HG03045 (cell line): ENCODE data around the gene MPIG6B.

ENCODE experiments used
- ATAC-seq: cut with Tn5 transposase; IDR thresholded peaks from one replicate; pipeline ENCODE4 v1.9.1; 2021; ENCODE audit warnings: mild to moderate bottlenecking, moderate library complexity; ENCODE audit not compliant: unreplicated experiment

Gene MPIG6B

DNA sequence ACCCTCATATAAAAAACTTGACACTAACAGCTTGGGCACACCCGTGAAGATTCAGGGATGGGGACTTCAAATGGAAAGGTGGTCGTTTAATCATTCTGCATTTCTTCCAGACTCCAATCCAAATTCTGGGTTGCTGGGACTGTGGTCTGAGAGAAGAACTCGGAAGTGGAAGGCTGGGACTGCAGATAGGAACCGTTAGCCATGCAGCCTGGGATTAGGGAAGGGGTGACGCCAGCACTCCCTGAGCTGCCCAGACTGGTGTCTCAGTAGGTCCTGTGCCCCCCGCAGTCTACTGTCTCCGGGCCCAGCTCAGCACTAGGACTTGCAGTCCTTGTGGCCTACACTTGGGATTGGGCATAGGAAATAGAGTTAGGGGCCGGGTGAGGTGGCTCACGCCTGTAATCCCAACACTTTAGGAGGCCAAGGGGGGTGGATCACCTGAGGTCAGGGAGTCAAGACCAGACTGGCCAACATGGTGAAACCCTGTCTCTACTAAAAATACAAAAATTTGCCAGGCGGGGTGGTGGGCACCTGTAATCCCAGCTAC, 13.7 kb downstream of the MPIG6B start:
- no peak for ATAC-seq

DNA sequence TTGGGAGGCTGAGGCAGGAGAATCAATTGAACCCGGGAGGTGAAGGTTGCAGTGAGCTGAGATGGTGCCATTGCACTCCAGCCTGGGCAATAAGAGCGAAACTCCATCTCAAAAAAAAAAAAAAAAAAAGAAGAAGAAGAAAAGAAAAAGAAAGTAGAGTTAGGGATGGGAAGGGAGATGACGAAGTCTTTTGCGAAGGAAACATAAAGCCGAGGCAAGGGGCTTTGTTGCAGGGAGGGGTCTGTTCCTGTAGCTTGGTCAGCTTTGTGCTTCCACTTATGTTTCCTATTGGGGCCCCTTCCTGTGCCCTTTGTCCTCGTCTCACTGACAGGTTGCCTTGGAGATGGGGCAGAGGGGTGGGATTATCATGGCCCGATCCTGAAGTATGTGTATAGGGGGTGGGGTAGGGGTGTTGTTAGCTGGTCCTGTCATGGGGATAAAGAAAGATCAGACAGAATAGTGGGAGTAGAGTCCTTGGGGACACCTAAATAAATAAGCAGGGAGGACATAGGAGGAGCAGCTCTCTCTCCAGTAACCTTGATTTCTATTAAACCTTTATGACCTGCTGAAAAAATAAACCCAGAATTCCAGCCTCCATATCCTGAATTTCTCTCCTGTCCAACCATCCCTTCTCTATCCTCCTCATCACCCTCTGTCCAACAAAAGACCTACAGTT, 14.3 kb downstream of the MPIG6B start:
- no peak for ATAC-seq

DNA sequence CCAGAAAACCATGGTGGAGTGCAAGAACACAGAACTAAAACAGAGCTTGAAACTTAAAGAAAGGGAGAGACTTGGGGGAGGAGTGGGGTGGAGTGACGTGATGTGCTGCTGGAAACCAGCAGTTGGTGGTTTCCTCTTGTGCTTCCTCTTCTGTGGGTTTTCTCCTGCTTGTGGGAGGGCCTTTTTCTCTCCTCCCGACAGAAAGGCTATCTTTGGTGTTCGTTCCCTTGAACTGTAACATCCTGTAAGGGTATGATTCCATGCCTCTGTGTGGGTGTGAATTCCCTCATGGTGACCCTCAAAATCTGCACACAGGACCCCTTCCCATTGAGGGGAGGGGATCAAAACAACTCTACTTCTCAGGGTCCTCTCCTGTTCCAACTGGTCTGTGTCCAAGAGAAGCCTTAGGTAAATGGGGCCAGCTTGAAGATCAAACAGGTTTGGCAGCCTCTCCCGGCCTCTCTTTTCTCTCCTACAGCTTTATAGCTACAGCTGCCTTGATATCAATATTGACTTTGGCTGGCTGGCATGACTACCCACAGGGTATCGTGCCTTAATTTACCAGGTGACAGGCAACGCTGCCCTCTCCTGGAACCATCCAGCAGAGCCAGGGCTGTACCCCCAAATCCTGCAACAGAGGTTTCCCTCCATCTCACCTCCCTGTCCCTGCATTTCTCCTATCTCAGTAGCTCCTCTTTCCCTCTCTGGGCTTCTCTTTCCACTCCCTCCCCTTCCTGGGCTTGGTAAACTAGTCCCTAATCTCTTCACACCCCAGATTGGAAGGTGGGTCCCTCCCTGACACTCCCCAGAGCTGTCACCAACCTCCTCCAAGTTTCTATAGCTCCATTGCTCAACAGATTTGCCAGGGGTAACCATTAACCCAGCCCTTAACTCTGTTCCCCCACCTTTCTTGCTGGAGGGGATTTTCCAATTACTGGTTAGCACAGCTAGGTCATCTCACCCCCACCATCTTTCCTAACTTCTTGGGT, 15.1 kb downstream of the MPIG6B start:
- ATAC-seq, result no peak

DNA sequence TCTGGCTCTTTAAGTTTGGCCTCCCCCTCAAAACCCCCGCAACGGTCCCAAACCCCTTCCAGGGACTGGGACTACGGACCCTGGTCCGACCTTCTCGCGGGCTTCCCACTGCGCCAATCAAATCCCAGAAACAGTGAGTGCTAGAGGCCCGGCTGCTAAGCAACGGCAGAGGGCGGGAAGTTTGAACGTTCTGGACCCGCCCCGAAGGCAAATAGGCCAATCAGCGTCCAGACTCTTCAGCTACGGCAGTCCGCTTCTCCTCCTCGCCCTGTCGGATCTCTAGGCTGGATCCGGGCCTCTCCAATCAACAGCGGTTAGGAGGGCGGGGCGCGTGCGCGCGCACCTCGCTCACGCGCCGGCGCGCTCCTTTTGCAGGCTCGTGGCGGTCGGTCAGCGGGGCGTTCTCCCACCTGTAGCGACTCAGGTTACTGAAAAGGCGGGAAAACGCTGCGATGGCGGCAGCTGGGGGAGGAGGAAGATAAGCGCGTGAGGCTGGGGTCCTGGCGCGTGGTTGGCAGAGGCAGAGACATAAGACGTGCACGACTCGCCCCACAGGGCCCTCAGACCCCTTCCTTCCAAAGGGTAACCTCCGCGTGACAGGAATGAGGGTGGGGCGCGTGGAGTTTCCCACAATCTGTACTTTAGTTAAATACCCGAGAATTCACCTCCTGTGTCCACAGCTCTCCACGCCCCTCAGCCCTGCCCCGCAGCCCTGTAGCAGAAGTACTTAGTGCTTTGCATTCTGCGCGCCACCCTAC, 16.6 kb downstream of the MPIG6B start, which contains the start of gene MSH5:
Gene MSH5 (plus strand): TSS at position 367 of the 758 bp plus-strand sequence. CDS start 462 bp downstream, outside the sequence.
- peak; percentile 79 for ATAC-seq

DNA sequence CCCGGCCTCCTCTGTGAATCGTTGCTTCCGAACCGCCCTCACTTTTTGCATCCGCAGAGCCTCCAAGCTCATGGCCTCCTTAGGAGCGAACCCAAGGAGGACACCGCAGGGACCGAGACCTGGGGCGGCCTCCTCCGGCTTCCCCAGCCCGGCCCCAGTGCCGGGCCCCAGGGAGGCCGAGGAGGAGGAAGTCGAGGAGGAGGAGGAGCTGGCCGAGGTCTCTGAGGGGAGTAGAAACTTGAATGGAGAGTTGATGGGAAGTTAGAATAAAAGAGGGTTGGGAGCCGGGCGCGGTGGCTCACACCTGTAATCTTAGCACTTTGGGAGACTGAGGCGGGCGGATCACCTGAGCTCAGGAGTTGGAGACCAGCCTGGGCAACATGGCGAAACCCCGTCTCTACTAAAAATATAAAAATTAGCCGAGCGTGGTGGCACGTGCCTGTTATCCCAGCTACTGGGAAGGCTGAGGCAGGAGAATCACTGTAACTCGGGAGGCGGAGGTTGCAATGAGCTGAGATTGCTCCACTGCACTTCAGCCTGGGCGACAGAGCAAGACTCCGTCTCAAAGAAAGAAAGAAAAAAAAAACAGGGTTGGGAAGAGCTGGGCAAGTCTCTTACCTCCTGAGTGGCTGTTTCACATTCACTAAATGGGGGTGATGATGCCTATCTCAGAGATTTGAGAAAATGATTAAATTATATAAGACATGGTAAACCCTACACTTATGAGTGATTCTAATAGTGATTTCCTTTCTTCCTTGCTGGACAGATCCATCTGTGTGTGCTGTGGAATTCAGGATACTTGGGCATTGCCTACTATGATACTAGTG, 17.4 kb downstream of the MPIG6B start:
- no peak for ATAC-seq

DNA sequence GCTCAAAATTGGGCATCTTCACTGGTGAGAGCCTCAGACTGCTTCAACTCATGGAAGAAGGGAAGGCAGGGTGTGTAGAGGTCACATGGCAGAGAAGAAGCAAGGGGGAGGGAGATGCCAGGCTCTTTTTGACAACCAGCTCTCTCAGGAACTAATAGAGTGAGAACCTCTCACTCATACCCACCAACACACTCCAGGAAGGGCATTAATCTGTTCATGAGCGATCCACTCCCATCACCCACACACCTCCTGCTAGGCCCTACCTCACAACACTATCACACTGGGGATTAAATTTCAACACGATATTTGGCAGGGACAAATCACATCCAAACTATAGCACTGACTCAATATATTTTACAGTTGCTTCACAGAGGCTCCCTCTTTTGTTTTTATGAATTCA, 18.6 kb downstream of the MPIG6B start:
- no peak for ATAC-seq

DNA sequence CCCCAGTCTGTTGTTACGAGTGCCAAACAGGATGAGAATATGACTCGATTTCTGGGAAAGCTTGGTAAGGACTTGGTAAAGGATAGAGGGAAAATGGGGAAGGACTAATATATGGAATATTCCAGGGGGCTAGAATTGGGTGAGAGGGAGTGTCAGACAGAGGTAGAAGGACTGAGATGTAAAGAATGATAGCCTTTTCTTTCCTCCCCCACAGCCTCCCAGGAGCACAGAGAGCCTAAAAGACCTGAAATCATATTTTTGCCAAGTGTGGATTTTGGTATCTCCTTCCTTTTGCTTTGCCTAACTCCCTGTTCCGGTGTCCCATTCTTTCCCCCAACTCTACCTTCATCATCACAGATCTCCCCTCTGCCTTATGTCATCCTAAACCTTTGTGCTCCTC, 19.7 kb downstream of the MPIG6B start:
- no peak for ATAC-seq

DNA sequence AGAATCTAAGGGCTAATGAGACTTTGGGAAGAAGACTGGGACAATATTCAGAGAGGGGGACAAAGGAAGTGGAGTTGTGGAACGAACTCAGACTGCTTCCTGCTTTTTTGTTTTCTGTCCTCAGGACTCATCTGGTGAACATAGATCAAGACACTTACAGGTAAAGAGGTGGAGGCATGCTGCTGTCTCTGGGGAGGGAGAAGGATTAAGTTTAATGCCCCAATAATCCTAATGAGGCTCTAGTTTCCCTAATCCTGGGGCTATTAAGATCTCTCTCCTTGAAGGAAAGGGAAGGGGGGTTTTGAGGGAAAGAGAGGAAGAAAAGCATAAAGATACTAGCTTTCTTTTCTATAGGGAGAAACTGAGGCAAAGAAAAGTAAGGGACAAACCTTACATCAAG, 21.2 kb downstream of the MPIG6B start:
- ATAC-seq, result no peak

DNA sequence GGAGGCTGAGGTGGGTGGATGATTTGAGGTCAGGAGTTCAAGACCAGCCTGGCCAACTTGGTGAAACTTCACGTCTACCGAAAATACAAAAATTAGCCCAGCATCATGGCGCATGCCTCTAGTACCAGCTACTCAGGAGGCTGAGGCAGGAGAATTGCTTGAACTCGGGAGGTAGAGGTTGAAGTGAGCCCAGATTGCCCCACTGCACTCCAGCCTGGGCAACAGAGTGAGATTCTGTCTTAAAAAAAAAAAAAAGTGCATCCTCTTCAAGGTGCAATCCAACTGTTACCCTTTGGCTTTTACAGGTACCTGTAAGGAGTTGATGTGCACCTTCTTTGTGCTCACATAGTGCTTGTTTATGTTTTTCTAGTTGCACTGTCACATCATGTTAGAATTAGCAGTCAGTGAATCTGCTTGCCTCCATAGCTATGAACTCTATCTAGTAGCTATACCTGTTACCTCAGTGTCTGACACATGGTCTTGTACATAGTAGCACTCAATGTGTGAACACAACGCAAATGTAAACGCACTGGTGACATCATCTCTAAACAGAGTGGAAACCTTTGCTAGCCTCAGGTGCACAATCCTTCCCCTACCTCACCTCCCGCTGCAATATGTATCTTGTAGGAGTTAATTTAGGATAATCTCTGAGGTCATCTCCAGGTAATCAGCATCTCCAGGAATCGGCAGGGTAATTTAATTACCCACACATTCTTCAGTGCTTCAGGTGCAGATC, 26.3 kb downstream of the MPIG6B start:
- ATAC-seq, result no peak

DNA sequence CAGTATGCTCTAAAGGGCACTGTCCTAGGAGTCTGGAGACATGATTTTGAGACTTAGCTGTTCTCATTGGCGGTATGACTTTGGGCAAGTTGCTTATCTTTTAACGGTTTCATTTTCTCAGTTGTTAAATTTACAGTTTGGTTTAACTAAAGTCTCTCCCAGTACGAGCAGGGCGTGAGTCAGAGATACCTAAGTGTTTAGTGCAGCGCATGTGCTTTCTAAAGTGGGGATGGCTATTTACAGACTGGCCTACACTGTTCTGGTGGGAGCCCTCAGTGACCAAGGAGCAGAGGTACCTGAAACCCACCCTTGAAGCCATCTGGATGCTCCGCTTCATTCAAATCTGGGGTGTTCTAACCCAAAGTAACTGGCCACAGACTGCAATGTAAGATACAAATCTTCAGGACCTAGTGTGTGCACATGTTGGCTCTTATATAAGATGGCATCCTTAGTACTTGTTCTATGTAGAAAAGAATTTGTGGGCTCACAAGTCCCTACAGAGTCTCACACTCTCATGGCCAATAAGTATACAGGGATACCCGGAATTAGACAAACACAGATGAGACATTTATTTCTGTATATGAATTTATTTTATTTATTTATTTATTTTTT, 27.3 kb downstream of the MPIG6B start:
- no peak for ATAC-seq

DNA sequence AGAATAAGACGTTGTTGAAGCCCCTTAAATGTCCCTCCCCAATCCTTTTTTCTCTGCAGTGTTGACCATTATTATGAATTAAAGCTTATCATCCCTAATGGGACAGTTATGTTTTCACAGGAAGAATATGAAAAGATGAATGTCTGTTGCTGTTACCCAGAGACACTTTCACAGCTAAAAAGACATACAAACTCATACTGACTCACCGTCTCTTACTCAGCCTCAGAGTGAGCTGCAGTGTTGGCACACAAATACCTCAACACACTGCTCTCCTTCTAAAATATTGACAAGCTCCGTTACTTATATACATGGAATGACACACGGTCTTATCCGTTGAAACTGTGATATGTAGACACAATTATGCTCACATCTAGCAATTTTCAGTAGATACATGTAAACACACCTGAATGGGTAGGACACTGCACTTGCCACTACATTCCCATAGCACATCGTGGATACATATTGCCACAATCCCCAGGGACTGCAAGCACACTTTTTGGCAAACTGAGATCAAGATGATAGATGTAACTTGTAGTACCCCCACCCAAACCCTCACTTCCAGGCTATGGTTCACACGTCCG, 29.7 kb downstream of the MPIG6B start:
- no peak for ATAC-seq

DNA sequence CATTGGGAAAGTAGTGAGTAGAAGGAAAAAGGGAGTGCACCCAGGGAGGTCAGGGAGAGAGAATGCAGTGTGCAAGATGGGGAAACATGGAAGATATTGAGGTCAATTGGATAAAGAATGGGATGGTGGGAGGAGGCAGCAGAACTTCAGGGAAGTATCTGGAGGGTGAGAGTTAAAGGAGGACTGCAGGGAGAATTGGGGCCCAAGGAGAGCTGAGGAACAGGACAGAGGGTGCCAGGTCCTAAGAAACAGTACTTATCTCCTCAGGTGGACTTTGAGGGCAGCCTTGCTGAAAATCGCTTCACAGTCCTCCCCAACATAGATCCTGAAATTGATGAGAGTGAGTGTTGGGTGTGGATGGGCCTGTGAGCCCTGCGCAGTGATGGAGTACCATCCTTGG, 35.1 kb downstream of the MPIG6B start:
- ATAC-seq, result no peak

DNA sequence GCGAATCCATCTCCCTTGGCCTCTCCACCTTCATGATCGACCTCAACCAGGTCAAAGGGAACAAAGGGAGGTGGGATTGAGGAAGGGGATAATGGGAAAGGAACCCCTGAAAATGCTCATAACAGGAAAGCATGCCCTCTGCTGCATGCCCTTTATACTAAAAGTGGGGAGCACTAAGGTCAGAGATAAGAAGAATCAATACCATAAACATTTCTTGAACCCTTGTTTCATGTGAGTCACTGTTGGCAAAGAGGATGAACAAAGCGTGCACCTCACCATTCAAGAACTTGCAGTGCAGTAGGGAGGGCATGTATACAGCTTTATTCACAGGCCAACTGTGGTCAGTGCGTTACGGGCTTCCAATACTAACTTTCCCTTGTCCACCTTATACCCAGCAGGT, 37.6 kb downstream of the MPIG6B start:
- ATAC-seq, result no peak

DNA sequence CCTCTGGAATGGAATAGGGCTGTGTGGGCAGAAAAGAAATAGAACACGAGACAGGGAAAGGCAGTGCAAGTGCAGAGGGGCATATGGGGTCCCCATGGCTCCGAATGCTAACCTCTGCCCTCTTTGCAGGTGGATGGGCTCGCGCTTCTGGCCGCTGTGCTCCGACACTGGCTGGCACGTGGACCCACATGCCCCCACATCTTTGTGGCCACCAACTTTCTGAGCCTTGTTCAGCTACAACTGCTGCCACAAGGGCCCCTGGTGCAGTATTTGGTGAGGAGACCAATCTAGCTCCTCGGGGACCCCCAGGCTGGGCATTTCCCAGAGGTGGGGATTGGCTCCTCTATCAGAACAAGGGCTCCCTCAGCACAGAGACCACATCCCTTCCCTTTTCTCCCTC, 38.2 kb downstream of the MPIG6B start:
- ATAC-seq, result no peak

DNA sequence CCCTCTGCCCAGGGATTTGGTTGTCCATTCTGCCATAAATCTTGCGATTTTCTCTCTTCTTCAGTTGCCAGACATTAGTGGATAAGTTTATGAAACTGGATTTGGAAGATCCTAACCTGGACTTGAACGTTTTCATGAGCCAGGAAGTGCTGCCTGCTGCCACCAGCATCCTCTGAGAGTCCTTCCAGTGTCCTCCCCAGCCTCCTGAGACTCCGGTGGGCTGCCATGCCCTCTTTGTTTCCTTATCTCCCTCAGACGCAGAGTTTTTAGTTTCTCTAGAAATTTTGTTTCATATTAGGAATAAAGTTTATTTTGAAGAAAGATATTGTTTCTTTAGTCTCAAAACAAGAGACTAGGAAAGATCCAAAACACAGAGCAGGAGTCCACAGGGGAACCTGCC, 39.2 kb downstream of the MPIG6B start, which contains the start of gene SAPCD1:
Gene SAPCD1 (plus strand): TSS at position 301 of the 400 bp plus-strand sequence. CDS start 399 bp downstream, outside the sequence.
- no peak for ATAC-seq

DNA sequence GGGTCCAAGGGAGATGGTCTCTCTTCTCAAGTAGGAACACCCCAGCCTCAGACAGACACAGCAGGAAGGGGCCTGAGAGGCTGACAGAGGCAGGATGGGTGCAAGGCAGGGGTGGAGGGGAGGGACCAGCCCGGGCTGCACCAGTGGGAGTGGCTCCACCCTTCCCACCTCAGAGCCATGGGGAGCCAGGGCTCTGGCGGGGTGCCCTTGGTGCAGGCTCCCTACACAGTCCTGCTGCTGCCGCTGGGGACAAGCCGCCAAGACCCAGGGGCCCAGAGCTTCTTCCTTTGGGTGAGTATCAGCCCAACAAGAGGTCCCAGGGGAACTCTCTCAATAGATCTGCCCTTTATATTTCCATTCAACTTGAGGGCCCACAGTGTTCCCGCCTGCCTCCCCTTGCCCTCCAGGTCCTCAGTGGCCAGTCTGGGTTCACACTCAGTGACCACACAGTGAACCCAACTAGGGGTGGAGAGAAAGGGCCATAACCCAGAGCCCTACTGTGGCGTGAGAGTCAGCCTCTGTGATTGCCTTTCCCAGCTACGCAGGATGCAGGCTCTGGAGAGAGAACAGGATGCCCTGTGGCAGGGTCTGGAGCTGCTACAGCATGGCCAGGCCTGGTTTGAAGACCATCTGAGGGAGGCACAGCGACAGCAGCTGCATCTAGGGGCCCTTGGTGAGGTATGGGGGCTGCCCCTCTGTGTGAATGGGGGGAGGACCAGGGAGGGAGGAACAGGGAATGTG, 39.9 kb downstream of the MPIG6B start:
- ATAC-seq, result no peak

DNA sequence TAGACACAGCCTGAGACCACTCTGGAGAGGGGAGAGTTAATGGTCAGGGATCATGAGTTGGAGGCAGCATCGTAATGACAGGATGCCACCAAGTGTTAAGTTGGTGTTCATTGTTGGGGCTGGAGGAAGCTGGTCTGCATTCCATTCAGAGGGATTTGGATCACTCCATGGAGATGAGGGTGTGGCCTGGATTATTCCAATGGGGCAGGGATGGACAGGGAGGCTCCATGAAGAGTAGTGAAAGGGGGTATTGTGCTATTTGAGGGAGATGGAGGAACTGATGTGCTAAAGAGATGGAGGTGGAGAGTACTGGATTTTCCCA, 40.4 kb downstream of the MPIG6B start:
- no peak for ATAC-seq

DNA sequence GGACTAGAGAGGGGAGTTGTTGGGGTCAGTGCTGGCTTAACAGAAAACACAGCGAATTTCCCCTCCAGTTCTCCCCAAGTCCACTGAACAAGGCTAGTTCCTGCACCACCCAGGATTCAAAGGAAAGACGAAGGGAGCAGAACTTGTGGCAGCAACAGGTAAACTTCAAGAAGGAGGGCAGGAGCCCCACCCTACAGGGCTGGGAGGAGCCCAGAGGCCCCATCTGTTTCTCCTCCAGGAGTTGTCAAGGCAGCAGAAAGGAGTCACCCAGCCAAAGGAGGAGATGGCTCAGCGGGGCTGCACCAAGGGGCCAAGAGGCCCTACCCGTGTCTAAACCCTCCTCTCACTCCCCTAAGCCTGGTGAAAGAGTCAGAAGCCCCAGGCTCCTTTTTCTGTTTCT, 41.0 kb downstream of the MPIG6B start:
- no peak for ATAC-seq
